ENCODE measurements around the gene PROKR1.
"Not testable (repeated sequence)": the region's sequence is repeated elsewhere in the genome, so short reads cannot be mapped to it uniquely, and the experiment has no call there.

PROKR1 gene

DNA sequence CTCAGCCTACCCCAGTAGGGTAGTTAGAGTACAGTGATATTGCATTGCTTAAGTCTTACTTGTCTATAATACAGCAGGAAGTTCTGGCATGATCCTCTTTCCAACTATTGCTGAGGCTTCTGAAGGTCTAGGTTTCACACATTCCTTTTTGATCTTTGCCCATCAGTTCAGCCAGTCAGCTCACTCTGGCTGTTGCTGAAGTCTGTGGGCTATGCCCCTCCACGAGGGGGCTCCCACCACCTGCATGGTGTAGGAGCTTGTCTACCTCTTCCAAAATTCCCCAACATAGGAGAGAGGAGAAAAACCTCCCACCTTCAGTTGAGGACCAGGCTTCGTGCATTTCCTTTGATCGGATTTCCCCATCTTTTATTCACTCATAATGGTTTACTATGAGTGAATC is 26.3 kb downstream of the PROKR1 start:
- Histone ChIP-seq H3K36me3 (ENCODE audit: insufficient read depth, insufficient read length, low read length) (no peaks in the 10 kb centered on the region), H3K27me3 (ENCODE audit: insufficient read depth, insufficient read length) (no peaks in the 10 kb centered on the region), H3K9ac (ENCODE audit: insufficient read length, low read depth) (no peak overlapping the region), H3K4me1 (ENCODE audit: insufficient read depth, insufficient read length) (no peaks in the 10 kb centered on the region), H3K9me3 (ENCODE audit: insufficient read depth, low read length) (peaks cover 20% of the 10 kb centered on the region), H3K4me3 (ENCODE audit: insufficient read length, low read depth) (no peak overlapping the region)
- DNase-seq (ENCODE audit: low read depth, low spot score), result no peak
- TF ChIP-seq SUZ12 (IDR thresholded peaks at IDR 0.05; ENCODE audit: extremely low read depth, insufficient read depth, insufficient read length) (no peak), ZNF274 (IDR thresholded peaks at IDR 0.05; ENCODE audit: low read depth, low read length) (no peak), YY1 (IDR thresholded peaks at IDR 0.05; ENCODE audit: insufficient read depth, insufficient read length) (no peak)

DNA sequence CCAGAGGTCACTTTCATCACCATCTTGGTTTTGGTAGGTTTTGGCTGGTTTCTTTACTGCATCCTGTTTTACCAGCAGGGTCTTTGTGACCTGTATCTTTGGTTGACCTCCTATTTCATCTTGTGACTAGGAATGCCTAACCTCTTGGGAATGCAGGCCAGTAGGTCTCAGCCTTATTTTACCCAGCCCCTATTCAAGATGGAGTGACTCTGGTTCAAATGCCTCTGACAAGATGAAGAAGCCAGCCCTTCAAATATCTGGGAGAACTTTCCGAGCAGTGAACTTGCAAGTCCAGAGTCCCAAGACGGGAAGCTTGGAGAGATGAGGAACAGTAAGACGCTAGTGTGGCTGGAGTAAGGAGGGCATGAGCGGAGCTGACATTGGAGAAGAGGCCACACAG is 28.6 kb downstream of the PROKR1 start:
- Histone ChIP-seq H3K4me1 (ENCODE audit: insufficient read depth, insufficient read length) (no peaks in the 10 kb centered on the region), H3K4me3 (ENCODE audit: insufficient read length, low read depth) (no peak overlapping the region), H3K27me3 (ENCODE audit: insufficient read depth, insufficient read length) (no peaks in the 10 kb centered on the region), H3K9me3 (ENCODE audit: insufficient read depth, low read length) (peaks cover 28% of the 10 kb centered on the region), H3K9ac (ENCODE audit: insufficient read length, low read depth) (no peak overlapping the region), H3K36me3 (ENCODE audit: insufficient read depth, insufficient read length, low read length) (no peaks in the 10 kb centered on the region)
- no peak for TF ChIP-seq SUZ12 (IDR thresholded peaks at IDR 0.05; ENCODE audit: extremely low read depth, insufficient read depth, insufficient read length)
- TF ChIP-seq ZNF274 (IDR thresholded peaks at IDR 0.05; ENCODE audit: low read depth, low read length), result no peak
- TF ChIP-seq YY1 (IDR thresholded peaks at IDR 0.05; ENCODE audit: insufficient read depth, insufficient read length), result no peak
- DNase-seq (ENCODE audit: low read depth, low spot score), result no peak

DNA sequence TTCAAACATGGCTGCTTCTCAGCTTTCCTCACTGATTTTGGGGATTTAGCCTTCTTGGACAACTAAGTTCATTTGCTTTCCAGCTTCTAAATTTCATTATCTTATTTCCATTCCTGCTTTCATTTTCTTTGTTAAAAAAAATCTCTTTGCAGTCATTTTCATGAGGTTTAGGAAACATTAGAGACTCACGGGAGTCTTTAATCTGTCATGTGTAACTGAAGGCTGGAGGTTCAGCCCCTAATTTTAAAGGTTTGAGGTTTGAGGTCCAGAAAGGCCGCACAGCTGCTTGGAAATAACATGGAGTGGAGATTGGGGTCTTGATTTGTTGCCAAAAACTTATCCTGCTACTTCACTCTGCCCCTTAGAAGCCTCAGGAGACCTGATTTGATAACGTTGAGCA is 30.3 kb downstream of the PROKR1 start:
- no peak for DNase-seq (ENCODE audit: low read depth, low spot score)
- Histone ChIP-seq H3K4me3 (ENCODE audit: insufficient read length, low read depth) (no peak overlapping the region), H3K9ac (ENCODE audit: insufficient read length, low read depth) (no peak overlapping the region), H3K27me3 (ENCODE audit: insufficient read depth, insufficient read length) (no peaks in the 10 kb centered on the region), H3K9me3 (ENCODE audit: insufficient read depth, low read length) (peaks cover 21% of the 10 kb centered on the region), H3K36me3 (ENCODE audit: insufficient read depth, insufficient read length, low read length) (no peaks in the 10 kb centered on the region), H3K4me1 (ENCODE audit: insufficient read depth, insufficient read length) (no peaks in the 10 kb centered on the region)
- TF ChIP-seq YY1 (IDR thresholded peaks at IDR 0.05; ENCODE audit: insufficient read depth, insufficient read length), result no peak
- TF ChIP-seq SUZ12 (IDR thresholded peaks at IDR 0.05; ENCODE audit: extremely low read depth, insufficient read depth, insufficient read length), result no peak
- TF ChIP-seq ZNF274 (IDR thresholded peaks at IDR 0.05; ENCODE audit: low read depth, low read length), result no peak

DNA sequence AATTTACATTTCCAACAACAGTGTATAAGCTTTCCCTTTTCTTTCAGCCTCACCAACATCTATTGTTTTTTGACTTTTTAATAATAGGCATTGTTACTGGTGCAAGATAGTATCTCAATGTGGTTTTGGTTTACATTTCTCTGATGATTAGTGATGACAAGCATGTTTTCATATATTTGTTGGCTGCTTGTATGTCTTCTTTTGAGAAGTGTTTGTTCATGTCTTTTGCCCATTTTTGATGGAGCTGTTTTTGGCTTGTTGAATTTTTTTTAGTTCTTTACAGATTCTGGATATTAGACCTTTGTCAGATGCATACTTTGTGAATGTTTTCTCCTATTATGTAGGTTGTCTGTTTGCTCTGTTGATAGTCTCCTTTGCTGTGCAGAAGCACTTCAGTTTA is 32.1 kb downstream of the PROKR1 start:
- Histone ChIP-seq H3K27me3 (ENCODE audit: insufficient read depth, insufficient read length) (no peaks in the 10 kb centered on the region), H3K4me3 (ENCODE audit: insufficient read length, low read depth) (no peak overlapping the region), H3K36me3 (ENCODE audit: insufficient read depth, insufficient read length, low read length) (no peaks in the 10 kb centered on the region), H3K9ac (ENCODE audit: insufficient read length, low read depth) (no peak overlapping the region), H3K4me1 (ENCODE audit: insufficient read depth, insufficient read length) (no peaks in the 10 kb centered on the region), H3K9me3 (ENCODE audit: insufficient read depth, low read length) (peaks cover 23% of the 10 kb centered on the region)
- TF ChIP-seq YY1 (IDR thresholded peaks at IDR 0.05; ENCODE audit: insufficient read depth, insufficient read length), result no peak
- no peak for TF ChIP-seq SUZ12 (IDR thresholded peaks at IDR 0.05; ENCODE audit: extremely low read depth, insufficient read depth, insufficient read length)
- no peak for TF ChIP-seq ZNF274 (IDR thresholded peaks at IDR 0.05; ENCODE audit: low read depth, low read length)
- no peak for DNase-seq (ENCODE audit: low read depth, low spot score)

DNA sequence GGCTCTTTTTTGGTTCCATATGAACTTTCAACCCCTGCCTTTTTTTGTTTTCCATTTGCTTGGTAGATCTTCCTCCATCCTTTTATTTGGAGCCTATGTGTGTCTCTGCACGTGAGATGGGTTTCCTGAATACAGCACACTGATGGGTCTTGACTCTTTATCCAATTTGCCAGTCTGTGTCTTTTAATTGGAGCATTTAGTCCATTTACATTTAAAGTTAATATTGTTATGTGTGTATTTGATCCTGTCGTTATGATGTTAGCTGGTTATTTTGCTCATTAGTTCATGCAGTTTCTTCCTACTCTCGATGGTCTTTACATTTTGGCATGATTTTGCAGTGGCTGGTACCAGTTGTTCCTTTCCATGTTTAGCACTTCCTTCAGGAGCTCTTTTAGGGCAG is 34.5 kb downstream of the PROKR1 start:
- not testable (repeated sequence) for H3K9ac ChIP-seq (ENCODE audit: insufficient read length, low read depth); DNase-seq (ENCODE audit: low read depth, low spot score); H3K36me3 ChIP-seq (ENCODE audit: insufficient read depth, insufficient read length, low read length); H3K4me1 ChIP-seq (ENCODE audit: insufficient read depth, insufficient read length); H3K27me3 ChIP-seq (ENCODE audit: insufficient read depth, insufficient read length); H3K4me3 ChIP-seq (ENCODE audit: insufficient read length, low read depth)
- H3K9me3 ChIP-seq (ENCODE audit: insufficient read depth, low read length), result peaks cover 34% of the 10 kb centered on the region

DNA sequence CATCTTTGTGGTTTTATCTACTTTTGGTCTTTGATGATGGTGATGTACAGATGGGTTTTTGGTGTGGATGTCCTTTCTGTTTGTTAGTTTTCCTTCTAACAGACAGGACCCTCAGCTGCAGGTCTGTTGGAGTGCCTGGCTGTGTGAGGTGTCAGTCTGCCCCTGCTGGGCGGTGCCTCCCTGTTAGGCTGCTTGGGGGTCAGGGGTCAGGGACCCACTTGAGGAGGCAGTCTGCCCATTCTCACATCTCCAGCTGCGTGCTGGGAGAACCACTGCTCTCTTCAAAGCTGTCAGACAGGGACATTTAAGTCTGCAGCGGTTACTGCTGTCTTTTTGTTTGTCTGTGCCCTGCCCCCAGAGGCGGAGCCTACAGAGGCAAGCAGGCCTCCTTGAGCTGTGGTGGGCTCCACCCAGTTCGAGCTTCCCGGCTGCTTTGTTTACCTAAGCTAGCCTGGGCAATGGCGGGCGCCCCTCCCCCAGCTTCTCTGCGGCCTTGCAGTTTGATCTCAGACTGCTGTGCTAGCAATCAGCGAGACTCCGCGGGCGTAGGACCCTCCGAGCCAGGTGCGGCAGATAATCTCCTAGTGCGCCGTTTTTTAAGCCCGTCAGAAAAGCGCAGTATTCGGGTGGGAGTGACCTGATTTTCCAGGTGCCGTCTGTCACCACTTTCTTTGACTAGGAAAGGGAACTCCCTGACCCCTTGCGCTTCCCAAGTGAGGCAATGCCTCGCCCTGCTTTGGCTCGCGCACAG is 36.0 kb downstream of the PROKR1 start:
- not testable (repeated sequence) for H3K4me1 ChIP-seq (ENCODE audit: insufficient read depth, insufficient read length); H3K9ac ChIP-seq (ENCODE audit: insufficient read length, low read depth); H3K27me3 ChIP-seq (ENCODE audit: insufficient read depth, insufficient read length); H3K36me3 ChIP-seq (ENCODE audit: insufficient read depth, insufficient read length, low read length)
- Histone ChIP-seq H3K4me3 (ENCODE audit: insufficient read length, low read depth) (peak overlapping the region; percentile 30), H3K9me3 (ENCODE audit: insufficient read depth, low read length) (peaks cover 33% of the 10 kb centered on the region)
- peak; percentile 13 for DNase-seq (ENCODE audit: low read depth, low spot score)

DNA sequence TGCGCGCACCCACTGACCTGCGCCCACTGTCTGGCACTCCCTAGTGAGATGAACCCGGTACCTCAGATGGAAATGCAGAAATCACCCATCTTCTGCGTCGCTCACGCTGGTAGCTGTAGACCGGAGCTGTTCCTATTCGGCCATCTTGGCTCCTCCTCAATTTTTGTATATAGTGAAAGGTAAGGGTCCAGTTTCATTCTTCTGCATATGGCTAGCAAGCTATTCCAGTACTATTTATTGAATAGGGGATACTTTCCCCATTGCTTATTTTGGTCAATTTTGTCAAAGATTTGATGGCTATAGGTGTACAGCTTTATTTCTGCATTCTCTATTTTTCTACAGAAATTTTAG is 36.5 kb downstream of the PROKR1 start:
- peak overlapping the region; percentile 11 for H3K4me3 ChIP-seq (ENCODE audit: insufficient read length, low read depth)
- H3K9ac ChIP-seq (ENCODE audit: insufficient read length, low read depth), result not testable (repeated sequence)
- H3K9me3 ChIP-seq (ENCODE audit: insufficient read depth, low read length), result peaks cover 28% of the 10 kb centered on the region

DNA sequence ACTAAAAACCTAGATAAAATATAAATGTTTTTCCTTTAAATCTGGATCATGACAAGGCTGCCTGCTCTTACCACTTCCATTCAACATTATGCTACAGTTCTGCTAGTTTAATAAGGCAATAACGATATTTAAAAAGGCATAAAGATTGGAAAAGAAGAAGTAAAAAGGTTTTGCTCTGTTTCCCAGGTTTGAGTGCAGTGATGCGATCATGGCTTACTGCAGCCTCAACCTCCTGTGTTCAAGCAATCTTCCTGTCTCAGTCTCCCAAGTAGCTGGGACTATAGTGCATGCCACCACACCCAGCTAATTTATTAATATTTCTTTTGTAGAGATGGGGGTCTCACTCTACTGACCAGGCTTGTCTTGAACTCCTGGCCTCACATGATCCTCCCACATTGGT is 40.8 kb downstream of the PROKR1 start:
- no peak overlapping the region for H3K9ac ChIP-seq (ENCODE audit: insufficient read length, low read depth)
- no peaks in the 10 kb centered on the region for H3K36me3 ChIP-seq (ENCODE audit: insufficient read depth, insufficient read length, low read length)
- no peak overlapping the region for H3K4me3 ChIP-seq (ENCODE audit: insufficient read length, low read depth)
- TF ChIP-seq ZNF274 (IDR thresholded peaks at IDR 0.05; ENCODE audit: low read depth, low read length), result no peak
- no peak for TF ChIP-seq YY1 (IDR thresholded peaks at IDR 0.05; ENCODE audit: insufficient read depth, insufficient read length)
- TF ChIP-seq SUZ12 (IDR thresholded peaks at IDR 0.05; ENCODE audit: extremely low read depth, insufficient read depth, insufficient read length), result no peak
- no peaks in the 10 kb centered on the region for H3K4me1 ChIP-seq (ENCODE audit: insufficient read depth, insufficient read length)
- DNase-seq (ENCODE audit: low read depth, low spot score), result no peak
- H3K9me3 ChIP-seq (ENCODE audit: insufficient read depth, low read length), result peaks cover 20% of the 10 kb centered on the region
- no peaks in the 10 kb centered on the region for H3K27me3 ChIP-seq (ENCODE audit: insufficient read depth, insufficient read length)

More for the DNA sequence above, 36.5 kb downstream of the PROKR1 start:
- H3K4me1 ChIP-seq (ENCODE audit: insufficient read depth, insufficient read length); H3K36me3 ChIP-seq (ENCODE audit: insufficient read depth, insufficient read length, low read length); H3K27me3 ChIP-seq (ENCODE audit: insufficient read depth, insufficient read length); DNase-seq (ENCODE audit: low read depth, low spot score): not testable (repeated sequence)

All from NT2/D1 (cell line).